GM19455 (cell line): ENCODE data around the gene DOK1.

Experiments
- ATAC-seq: cut with Tn5 transposase; IDR thresholded peaks from one replicate; pipeline ENCODE4 v1.9.1; 2021; ENCODE audit not compliant: unreplicated experiment

DOK1 gene

DNA sequence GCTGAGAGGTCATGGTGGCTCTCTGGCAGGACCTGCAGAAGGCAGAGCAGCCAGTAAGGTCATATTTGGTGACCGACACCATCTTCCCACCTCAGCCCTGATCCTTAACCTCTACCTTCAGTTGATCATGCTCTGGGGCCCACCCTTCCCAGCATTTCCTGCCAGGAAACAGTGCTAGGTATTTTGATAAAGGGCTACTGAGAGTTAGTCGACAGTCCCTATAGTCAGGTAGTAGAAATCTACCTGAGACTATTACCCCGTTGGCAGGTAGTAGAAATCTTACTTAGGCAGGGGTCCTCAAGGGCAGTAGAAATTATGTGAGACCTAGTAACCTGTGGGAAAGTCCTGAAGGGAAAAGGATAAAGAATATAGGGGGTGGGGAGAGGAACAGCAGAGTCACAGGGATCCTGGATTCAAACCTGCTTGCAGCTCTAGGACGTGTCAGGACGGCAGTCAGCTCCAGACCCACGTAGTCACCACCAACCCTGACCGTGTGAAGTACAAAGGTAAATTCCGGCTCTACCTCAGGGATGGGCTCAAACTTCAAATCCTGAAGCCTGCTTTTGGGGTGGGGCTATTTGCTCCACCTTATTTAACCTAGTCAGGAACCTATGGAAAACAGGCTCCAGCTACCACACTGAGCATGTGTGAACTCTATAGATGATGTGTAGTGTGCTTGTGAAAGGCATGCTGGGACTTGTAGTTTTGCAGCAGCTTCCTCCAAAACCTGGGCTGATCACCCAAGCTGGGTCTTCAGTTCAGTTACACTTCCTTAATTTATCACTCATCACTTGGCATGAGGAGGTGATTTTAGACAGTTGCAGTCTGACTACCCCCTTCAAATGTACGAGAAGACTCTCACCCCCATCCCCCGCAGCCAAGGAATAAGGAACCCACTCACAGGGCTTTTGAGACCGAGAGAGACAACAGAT lies 28.5 kb upstream of the DOK1 start, which contains the start of gene DQX1:
DQX1 (minus strand) TSS at position 515 of the 932 bp plus-strand sequence; CDS start at position 13, 502 bp downstream.
- no peak for ATAC-seq

DNA sequence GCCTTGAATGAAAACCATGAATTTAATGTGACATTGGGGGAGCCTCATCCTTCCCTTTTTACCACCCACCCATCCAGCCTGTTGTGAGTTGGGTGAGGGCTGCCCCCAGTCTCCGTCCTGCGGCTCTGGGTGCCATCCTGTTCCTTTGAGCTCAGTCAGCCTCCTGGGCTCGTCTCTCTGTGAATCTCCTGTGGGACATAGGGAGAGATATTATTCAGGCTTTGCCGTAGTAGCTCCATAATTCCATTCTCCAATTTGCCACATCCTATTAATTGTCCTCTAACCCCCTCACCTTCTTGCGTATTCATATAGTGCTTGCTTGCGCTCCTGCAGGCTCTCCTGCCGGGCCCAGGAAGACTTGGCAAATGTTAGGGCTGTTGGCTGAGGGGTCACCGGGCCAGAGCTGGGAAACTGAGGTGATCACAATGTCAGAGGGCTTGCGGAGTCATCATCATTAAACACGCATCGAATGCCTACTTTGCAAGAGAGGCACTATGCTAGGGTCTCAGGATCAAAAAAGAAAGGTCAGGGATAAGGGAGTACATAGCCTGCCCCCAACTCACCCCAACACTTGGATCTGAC lies 27.8 kb upstream of the DOK1 start:
- no peak for ATAC-seq

DNA sequence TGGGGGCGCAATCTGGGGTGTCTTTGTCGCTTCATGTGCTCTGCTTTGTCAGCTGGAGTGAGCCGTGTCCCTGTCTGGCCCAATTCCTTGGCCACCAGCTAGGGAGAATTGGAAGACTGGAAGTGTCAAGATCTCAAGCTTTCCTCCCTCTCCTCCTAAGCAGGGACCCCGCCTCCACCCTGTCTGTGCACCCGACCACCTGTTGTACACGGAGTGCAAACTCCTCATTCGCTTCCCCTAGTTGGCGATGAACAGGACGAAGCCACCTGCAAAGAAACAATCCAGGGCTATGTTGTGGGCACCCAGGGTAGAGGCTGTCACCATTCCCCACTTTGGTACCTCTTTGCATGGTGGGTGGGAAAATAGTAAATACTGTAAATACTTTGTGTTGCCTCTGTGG lies 26.8 kb upstream of the DOK1 start:
- no peak for ATAC-seq

DNA sequence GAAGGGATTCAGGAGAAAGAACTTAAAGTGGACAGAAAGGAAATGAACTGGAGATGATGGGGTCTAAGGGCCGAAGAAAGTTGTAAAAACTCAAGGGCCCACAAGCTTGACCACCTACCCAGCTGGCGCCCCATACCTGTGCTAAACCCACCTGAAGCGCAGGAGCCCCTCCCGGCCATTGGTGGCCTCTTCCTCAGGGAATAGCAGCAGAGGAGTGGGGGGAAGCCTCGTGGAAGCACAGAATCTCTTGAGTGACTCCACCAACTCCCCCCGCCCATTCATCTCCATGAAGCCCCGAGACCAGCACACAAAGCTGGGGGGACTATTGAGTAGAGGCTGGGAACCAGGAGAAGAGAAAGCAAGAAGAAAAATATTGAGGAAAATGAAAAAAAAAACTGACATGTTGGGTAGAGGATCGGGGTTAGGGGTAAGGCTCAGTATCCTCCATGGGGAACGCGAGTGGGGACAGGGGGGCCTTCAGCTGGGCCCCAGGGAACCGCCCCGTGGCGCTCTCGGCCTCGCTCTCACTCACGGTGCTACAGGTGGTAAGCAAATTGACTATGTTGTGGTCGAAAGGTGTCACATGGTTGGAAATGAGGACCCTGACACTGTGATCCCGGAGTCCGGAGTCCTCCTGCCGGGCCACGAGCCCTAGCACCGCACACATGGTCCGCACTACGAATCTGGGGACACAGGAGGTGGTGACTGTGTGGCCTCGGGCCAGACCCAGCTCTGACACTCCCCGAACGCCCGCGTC lies 25.7 kb upstream of the DOK1 start:
- peak; percentile 3 for ATAC-seq

DNA sequence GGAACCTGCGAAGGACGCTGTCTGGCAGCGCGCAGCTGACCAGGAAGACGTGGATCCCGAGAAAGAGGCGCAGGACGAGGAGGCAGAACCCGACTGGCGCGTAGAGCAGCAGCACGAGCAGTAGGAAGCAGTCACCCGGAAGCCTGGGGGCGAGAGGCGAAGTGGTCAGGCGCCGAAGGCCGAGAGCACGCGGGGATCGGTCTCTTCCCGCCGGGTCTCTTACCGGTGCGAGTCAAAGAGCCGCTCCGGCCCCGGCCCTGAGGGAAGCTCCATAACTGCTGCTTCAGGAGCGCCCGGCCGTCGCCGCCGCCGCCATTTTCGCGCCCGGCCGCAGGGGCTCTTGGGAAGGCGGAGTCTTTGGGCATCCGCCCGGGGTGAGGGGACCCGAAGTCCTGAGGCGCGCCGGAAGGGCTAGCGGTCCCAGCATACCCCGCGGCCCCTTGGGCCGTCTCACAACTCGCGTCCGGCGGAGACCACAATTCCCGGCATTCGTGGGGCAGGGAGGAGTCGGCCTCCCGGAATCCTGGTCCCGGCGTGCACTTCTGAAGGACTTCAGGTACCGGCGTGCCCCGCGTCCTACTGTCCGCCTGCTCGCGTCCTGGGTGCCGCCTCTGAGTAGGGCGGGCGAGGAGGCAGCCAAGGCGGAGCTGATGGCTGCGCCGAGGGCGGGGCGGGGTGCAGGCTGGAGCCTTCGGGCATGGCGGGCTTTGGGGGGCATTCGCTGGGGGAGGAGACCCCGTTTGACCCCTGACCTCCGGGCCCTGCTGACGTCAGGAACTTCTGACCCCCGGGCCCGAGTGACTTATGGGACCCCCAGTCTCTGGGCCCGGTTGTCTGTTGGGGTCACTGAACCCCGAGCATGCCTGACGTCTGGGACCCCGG lies 24.9 kb upstream of the DOK1 start, which contains the start of the genes AUP1 and HTRA2:
AUP1 (minus strand) TSS at position 350 of the 882 bp plus-strand sequence; CDS start at position 273, 77 bp downstream.
HTRA2 (plus strand) TSS at position 577 of the 882 bp plus-strand sequence; CDS start at position 651, 74 bp downstream.
- ATAC-seq: peak; percentile 83

DNA sequence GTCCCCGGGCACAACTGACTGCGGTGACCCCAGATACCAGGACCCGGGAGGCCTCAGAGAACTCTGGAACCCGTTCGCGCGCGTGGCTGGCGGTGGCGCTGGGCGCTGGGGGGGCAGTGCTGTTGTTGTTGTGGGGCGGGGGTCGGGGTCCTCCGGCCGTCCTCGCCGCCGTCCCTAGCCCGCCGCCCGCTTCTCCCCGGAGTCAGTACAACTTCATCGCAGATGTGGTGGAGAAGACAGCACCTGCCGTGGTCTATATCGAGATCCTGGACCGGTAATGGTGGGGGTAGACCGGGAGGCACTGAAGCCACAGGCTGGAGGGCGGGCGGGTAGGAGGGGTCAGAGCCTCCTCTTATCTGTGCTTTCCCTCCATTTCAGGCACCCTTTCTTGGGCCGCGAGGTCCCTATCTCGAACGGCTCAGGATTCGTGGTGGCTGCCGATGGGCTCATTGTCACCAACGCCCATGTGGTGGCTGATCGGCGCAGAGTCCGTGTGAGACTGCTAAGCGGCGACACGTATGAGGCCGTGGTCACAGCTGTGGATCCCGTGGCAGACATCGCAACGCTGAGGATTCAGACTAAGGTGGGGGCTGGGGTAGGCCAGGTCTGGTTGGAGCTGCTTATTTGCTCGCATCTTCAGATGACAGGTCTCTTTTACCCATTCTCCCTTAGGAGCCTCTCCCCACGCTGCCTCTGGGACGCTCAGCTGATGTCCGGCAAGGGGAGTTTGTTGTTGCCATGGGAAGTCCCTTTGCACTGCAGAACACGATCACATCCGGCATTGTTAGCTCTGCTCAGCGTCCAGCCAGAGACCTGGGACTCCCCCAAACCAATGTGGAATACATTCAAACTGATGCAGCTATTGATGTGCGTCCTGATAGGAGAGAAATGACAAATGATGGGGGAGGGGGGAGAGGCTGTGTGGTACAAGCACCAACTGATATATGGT lies 24.0 kb upstream of the DOK1 start:
- ATAC-seq: peak; percentile 20

DNA sequence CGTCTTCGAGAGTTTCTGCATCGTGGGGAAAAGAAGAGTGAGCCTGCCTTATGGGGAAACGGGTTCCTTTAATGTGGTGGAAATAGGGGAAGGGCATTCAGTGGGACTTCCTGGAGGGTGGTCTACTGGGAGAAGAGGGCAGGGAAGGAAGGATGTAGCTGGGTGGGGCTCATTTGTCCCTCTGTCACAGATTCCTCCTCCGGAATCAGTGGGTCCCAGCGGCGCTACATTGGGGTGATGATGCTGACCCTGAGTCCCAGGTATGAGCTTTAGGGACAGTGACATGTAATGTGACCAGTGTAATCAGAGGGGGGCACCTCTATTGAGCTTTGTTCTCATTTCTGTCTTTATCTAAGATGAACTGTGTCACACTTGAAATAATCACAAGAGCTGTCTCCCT lies 22.9 kb upstream of the DOK1 start:
- ATAC-seq: no peak

DNA sequence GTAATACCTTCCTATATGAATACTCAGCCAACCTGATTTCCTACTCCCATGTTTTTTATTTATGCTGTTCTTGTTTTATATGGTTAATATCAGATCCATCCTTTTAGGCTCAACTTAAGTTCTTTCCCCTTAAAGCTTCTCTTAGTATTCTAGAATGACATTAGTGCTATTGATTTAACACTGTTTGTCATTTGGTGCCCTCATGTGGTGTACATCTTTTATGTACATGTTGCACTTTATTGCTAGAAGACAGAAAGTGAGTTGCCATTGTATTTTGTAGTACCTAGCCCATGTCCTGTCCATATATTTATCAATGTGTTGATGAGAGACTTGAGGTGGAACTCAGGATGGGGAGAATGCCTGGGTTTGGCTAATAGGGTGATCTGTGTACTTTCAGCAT lies 22.3 kb upstream of the DOK1 start:
- ATAC-seq: no peak

DNA sequence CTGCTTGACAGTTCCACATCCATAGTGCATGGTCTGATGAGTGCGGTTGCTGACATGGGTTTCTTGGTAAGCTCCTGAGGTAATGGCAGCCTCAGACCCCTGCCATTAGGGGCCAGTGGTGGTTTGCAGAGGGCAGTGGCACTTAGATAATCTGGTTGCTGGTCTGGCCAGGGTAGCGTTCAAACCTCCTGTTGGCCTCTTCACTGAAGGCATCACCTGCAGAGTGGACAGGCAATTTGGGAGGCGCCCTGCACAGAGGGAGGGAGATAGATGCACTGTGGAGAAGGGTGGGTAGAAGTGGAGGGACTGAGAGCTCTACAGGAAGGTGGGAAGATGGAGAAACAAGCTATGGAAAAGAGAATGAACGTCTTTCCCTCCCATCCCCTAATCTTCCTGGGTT lies 21.1 kb upstream of the DOK1 start:
- ATAC-seq: no peak

DNA sequence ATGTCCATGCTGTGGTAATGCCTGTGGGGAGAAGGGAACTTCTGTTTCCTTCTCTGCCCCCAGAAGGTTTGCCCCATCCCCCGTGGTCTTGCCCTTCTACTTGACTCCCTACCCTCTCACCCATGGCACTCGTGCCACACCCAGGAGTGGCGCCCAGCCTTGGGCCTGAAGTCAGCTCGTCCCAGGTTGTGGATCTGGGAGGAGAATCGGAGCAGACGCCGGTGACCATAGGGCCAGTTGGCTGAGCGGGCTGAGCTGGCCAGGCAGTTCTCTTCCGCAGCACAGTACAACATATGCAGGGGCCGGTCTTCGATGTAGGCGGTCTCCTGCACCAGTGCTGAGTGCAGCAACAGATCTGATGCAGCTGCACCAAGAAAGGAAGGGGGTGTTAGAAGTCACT lies 20.1 kb upstream of the DOK1 start:
- no peak for ATAC-seq

DNA sequence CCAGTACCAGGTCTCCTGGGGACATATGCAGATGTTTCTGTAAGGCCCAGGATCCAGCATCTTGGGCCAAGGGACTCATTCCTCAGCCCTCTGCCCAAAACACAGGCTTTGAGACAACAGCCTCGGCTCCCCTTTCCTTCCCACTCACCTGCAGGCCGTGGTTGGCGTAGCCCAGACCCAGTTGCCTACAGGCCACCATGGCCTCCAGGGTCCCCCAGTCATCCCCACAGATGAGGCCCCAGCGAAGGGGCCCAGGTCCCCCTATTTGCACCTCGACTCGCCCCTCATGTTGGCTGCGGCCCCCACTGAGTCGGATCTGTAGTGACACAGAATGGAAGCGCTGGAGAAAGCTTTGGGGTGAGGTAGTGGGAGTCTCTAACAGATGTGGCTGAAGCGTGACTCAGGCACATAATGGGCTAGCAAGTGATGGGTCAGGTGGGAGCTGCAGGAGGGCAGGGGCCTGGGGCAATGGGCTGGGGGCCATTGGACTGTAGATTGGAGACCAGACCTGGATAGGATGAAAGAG lies 19.0 kb upstream of the DOK1 start:
- ATAC-seq: no peak

DNA sequence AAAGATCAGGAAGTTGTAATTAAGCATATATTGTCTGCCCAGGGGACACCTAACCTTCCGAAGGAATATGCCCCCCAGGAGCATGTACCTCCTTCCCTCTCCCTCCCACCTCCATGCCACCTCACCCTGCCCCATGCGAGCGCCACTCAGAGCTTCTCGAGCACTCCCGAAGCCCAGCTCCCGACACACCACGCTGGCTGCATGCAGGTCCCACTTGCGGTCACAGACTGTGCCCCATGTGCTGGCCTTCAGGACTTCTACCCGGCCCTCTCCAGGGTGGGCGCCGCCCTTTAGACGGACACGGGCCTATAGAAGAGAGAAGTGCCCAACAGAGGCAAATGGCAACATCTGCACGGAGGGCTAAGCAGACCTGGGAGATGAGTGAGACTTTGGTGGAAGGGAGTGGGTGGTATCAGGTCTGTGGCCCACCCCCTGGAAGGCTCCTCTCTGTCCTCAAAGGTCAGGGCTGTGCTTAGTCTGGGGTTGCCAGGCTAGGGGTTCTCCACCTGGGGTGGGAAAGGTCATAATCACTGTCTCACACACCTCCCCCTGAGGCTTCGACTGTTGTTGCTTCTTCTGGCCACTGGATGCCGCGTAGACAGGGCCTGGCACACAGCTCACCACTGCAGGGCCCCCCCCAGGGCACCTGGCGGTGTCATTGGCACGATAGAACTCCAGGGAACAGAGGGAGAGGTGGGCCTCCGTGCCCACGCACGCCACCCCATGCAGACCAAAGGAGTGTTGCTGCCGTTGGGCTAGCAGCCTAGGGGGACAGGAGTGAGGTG lies 18.2 kb upstream of the DOK1 start:
- ATAC-seq: no peak

DNA sequence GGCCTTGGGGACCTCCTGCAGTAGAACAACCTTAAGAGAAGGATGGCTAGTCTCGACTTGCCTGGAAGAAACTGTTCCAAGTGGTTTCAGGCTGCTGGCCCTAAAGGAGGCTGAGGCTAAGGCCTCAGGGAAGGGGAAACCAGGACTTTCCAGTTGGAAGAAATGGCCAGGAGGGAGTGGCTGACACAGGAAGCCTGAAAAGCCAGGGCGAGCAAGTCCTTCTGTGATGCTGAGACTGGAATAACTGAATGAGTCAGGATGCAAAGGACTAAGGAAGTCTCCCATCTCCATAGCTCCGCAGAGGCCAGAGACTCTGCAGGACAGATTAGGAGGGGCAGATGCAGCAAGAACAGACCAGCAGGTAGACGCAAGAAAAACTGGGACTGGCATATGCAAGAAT lies 17.4 kb upstream of the DOK1 start:
- no peak for ATAC-seq

DNA sequence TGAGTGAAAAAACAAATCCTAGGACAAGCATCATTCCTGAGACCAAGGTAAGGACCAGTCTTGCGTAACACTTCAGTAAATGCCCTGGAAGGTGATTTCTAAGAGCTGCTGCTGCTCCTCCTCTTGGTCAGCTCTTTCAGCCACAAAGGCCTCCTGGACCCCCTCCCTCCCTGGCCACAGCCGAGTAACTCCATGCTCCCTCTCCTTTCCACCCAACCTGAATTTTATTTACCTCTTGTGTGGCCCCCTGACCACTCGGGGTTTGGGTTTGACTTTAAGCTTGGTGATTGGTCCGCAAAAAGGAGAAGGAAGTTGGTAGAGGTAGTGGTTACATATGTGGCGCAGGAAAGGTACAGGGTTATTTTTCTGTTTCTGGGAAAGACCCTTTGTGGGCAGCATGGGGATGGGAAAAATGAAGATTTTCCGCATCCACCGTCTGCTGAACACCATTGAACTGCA lies 15.6 kb upstream of the DOK1 start:
- ATAC-seq: no peak

DNA sequence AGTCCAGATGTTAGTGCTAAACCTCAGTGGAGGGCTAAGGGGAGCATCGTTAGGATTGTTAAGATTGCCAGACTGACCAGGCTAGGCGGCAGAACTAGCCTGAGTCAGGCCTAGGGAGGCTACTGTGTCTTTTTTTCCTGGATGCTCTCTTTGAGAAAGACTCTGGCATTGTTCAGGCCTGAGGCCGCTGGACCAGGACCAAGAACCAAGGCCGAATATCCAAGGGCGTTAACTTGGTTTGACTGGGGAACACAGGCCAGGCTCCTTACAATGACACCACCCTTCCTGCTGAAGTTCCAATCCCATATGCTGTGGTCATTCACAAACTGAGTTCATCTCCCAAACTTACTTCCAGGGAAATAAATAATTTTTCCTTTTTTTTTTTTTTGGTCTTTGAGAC lies 14.2 kb upstream of the DOK1 start:
- no peak for ATAC-seq

DNA sequence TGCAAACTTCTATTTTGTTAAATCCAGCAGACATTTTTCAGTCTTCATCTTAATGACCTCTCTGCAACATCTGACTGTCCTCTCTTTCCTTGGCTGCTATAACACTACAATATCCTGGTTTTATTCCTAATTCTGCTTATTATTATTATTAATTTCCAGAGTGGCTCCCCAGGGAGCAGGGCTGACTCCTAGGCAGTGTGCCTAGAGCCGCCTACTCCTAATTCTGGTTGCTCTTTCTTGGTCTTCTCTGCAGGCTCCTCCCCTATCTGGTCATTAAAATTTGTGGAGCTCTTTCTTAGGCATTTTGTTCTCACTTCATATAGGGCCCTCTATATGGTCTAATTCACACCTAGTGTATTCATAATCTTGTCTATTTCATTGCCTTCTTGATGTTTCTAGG lies 11.5 kb upstream of the DOK1 start:
- ATAC-seq: no peak

DNA sequence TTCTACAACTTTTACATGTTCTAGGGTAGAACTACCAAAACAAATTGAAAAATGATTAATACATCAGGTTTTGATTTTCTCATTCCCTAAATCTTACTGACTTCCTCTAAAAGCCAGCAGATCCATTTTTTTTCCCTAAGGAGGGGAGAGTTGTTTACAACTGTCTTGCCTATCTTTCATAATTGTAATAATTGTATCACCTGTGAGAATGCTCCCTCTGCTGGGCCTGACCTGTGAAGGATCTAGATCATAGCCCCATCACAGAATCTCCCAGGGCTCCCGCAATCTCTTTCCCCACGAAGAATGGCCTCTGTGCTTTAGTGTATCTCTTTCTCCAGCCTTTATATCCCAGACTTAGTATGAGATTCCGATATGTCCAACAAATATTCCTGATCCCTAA lies 9.9 kb upstream of the DOK1 start:
- no peak for ATAC-seq

DNA sequence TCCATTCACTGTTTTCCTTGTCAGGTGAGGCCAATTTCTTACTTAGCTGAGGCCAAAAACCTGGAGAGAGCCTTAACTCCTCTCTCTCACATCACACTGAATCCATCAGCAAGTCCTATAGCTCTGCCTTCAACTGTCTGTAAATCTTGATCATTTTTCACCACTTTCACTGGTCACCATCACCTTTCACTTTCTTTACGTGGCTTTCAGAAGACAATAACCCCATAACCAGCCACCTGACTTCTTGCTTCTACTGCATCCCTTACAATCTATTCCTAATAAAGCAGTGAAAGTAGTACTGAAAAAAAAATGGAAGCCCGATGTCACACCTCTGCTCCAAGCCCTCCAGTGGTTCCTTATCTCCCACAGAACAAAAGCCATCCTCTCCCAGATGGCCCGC lies 8.5 kb upstream of the DOK1 start:
- no peak for ATAC-seq
